Trophoblast cell (in vitro differentiated cells and primary cell): ENCODE results near the gene KPNA1.
"Not testable (repeated sequence)": the region's sequence is repeated elsewhere in the genome, so short reads cannot be mapped to it uniquely, and the experiment has no call there.

ENCODE experiments used
- DNase-seq, 2 donors: peaks; one replicate each; pipeline ENCODE4 v3.0.0-alpha.2; 2016
- H2AFZ ChIP-seq: 2 replicates; pipeline ENCODE4 v1.6.1; 2013; ENCODE audit warnings: low read length, moderate library complexity, mild to moderate bottlenecking; ENCODE audit not compliant: insufficient read depth, poor library complexity
- H2AK5ac ChIP-seq: 2 replicates; pipeline ENCODE4 v1.6.1; 2013; ENCODE audit warnings: mild to moderate bottlenecking, low read length
- H2BK120ac ChIP-seq: 2 replicates; pipeline ENCODE4 v1.6.1; 2013; ENCODE audit warnings: low read length, mild to moderate bottlenecking, moderate library complexity; ENCODE audit not compliant: insufficient read depth, poor library complexity
- H2BK12ac ChIP-seq: 2 replicates; pipeline ENCODE4 v1.6.1; 2013; ENCODE audit warnings: mild to moderate bottlenecking, low read length, moderate library complexity
- H2BK5ac ChIP-seq: 2 replicates; pipeline ENCODE4 v1.6.1; 2013; ENCODE audit warnings: low read length, low read depth, moderate library complexity, mild to moderate bottlenecking; ENCODE audit not compliant: poor library complexity
- H3K14ac ChIP-seq: 2 replicates; pipeline ENCODE4 v1.6.1; 2013; ENCODE audit warnings: mild to moderate bottlenecking, low read length
- H3K18ac ChIP-seq: 2 replicates; pipeline ENCODE4 v1.6.1; 2013; ENCODE audit warnings: mild to moderate bottlenecking, low read length
- H3K23ac ChIP-seq: 2 replicates; pipeline ENCODE4 v1.6.1; 2013; ENCODE audit warnings: low read length
- H3K27ac ChIP-seq: 2 replicates; pipeline ENCODE4 v1.5.1; 2013; ENCODE audit warnings: low read depth, mild to moderate bottlenecking, inconsistent platforms, low read length, moderate library complexity
- H3K27me3 ChIP-seq: 2 replicates; pipeline ENCODE4 v1.6.1; 2013; ENCODE audit warnings: inconsistent platforms, mild to moderate bottlenecking, low read length, moderate library complexity; ENCODE audit not compliant: insufficient read depth
- H3K36me3 ChIP-seq, 2 experiments: 1 replicate in 1 of 2; 2 replicates in 1 of 2; pipeline ENCODE4 v1.6.1; 2013; ENCODE audit warnings: low read length in 2 of 2, mild to moderate bottlenecking in 2 of 2, moderate library complexity in 1 of 2; ENCODE audit not compliant: insufficient read depth in 2 of 2, control insufficient read depth in 1 of 2
- H3K4ac ChIP-seq: 2 replicates; pipeline ENCODE4 v1.6.1; 2013; ENCODE audit warnings: low read depth, mild to moderate bottlenecking, low read length, moderate library complexity
- H3K4me1 ChIP-seq, 2 experiments: 1 replicate in 1 of 2; 2 replicates in 1 of 2; pipeline ENCODE4 v1.6.1; 2013; ENCODE audit warnings: low read length in 2 of 2, mild to moderate bottlenecking in 2 of 2, moderate library complexity in 1 of 2; ENCODE audit not compliant: insufficient read depth in 2 of 2, control insufficient read depth in 1 of 2
- H3K4me2 ChIP-seq: 2 replicates; pipeline ENCODE4 v1.6.1; 2013; ENCODE audit warnings: inconsistent platforms, mild to moderate bottlenecking, low read length, moderate library complexity
- H3K4me3 ChIP-seq: 2 replicates; pipeline ENCODE4 v1.5.1; 2013; ENCODE audit warnings: mild to moderate bottlenecking, low read depth, low read length, inconsistent platforms
- H3K79me1 ChIP-seq: one replicate; pipeline ENCODE4 v1.6.1; 2013; ENCODE audit warnings: low read length
- H3K79me2 ChIP-seq: 2 replicates; pipeline ENCODE4 v1.6.1; 2013; ENCODE audit warnings: low read length, mild to moderate bottlenecking; ENCODE audit not compliant: control insufficient read depth, insufficient read depth, poor library complexity
- H3K9ac ChIP-seq: 2 replicates; pipeline ENCODE4 v1.6.1; 2013; ENCODE audit warnings: mild to moderate bottlenecking, low read length
- H3K9me3 ChIP-seq: 2 replicates; pipeline ENCODE4 v1.6.1; 2013; ENCODE audit warnings: low read depth, mild to moderate bottlenecking, control low read depth, inconsistent platforms, low read length; ENCODE audit not compliant: insufficient read depth
- H4K12ac ChIP-seq: 2 replicates; pipeline ENCODE4 v1.6.1; 2013; ENCODE audit warnings: low read depth, mild to moderate bottlenecking, low read length, moderate library complexity
- H4K8ac ChIP-seq: 2 replicates; pipeline ENCODE4 v1.6.1; 2013; ENCODE audit warnings: low read depth, mild to moderate bottlenecking, low read length, moderate library complexity
- H4K91ac ChIP-seq: one replicate; pipeline ENCODE4 v1.6.1; 2013; ENCODE audit warnings: low read depth, mild to moderate bottlenecking, low read length, moderate library complexity
- WGBS: extraction: QIAGEN DNeasy Blood & Tissue Kit; methylation state at CpG from one replicate; pipeline ENCODE4 v1.1.7; 2013; ENCODE audit warnings: missing lambda C conversion rate; ENCODE audit not compliant: insufficient read length, insufficient coverage; ENCODE audit errors: extremely low coverage; 5-methylcytosine and 5-hydroxymethylcytosine counted together

KPNA1 gene

GRCh38 chr3:122456074-122456473, 58.7 kb downstream of the KPNA1 start:
- no peak for DNase-seq
- H3K9ac ChIP-seq, result no peak overlapping the region
- no peak overlapping the region for H3K18ac ChIP-seq
- no peaks in the 10 kb centered on the region for H3K27me3 ChIP-seq
- H2BK5ac ChIP-seq, result no peak overlapping the region
- no peak overlapping the region for H2BK120ac ChIP-seq
- no peak overlapping the region for H4K91ac ChIP-seq
- H3K9me3 ChIP-seq, result no peaks in the 10 kb centered on the region
- H2AK5ac ChIP-seq, result no peak overlapping the region
- H3K4me3 ChIP-seq, result no peak overlapping the region
- H2BK12ac ChIP-seq, result no peak overlapping the region
- H3K79me2 ChIP-seq, result no peaks in the 10 kb centered on the region
- H4K12ac ChIP-seq, result no peak overlapping the region
- H3K4ac ChIP-seq, result no peak overlapping the region
- H3K4me1 ChIP-seq, result no peaks in the 10 kb centered on the region
- no peak overlapping the region for H3K27ac ChIP-seq
- H3K23ac ChIP-seq, result no peak overlapping the region
- H3K36me3 ChIP-seq, result peaks cover 10 to 20% of the 10 kb centered on the region in 2 experiments
- H3K4me2 ChIP-seq, result no peak overlapping the region
- no peaks in the 10 kb centered on the region for H3K79me1 ChIP-seq
- H4K8ac ChIP-seq, result no peak overlapping the region
- no peak overlapping the region for H2AFZ ChIP-seq
- H3K14ac ChIP-seq, result no peak overlapping the region

DNA sequence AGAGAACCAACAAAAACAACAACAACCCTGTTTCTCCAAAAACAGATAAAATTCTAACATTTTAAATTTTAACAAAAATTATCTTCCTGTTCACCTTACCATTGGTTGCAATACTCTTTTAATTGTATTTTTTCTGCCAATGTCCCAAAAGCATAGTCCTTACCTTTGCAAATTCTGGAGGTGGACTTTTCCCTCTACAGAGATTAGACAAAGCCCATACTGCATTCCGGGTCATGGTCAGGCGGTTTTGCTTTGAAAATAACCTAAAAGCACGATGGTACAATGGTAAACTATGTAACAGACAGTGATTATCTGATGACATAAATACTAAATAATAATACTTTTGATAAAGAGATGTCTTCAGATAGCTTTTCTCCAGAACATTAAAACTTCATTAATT, 63.4 kb downstream of the KPNA1 start:
- Histone ChIP-seq H3K27me3 (no peaks in the 10 kb centered on the region), H3K9ac (no peak overlapping the region), H3K36me3 (peaks cover 9 to 15% of the 10 kb centered on the region in 2 experiments), H3K4me1 (no peaks in the 10 kb centered on the region), H3K14ac (no peak overlapping the region), H2AK5ac (no peak overlapping the region), H3K4me2 (no peak overlapping the region), H2BK5ac (no peak overlapping the region), H3K27ac (no peak overlapping the region), H2AFZ (no peak overlapping the region), H4K91ac (no peak overlapping the region), H3K18ac (no peak overlapping the region), H4K12ac (no peak overlapping the region), H3K4ac (no peak overlapping the region), H3K79me1 (no peaks in the 10 kb centered on the region), H2BK12ac (no peak overlapping the region), H3K4me3 (no peak overlapping the region), H4K8ac (no peak overlapping the region), H3K9me3 (no peaks in the 10 kb centered on the region), H3K23ac (no peak overlapping the region), H2BK120ac (no peak overlapping the region), H3K79me2 (no peaks in the 10 kb centered on the region)
- WGBS, result no CpG with 5 or more reads among the region's 3 CpGs
- no peak for DNase-seq

- H3K27ac ChIP-seq, DNase-seq, H2BK120ac ChIP-seq, H3K9me3 ChIP-seq, H4K12ac ChIP-seq, H3K4ac ChIP-seq, H2BK12ac ChIP-seq, H3K23ac ChIP-seq, H2AFZ ChIP-seq, H3K79me2 ChIP-seq, H4K91ac ChIP-seq, H3K79me1 ChIP-seq, H3K18ac ChIP-seq, H3K27me3 ChIP-seq, H3K4me1 ChIP-seq, H2AK5ac ChIP-seq, H3K4me2 ChIP-seq, H3K4me3 ChIP-seq, H3K9ac ChIP-seq, H3K14ac ChIP-seq, H4K8ac ChIP-seq, H2BK5ac ChIP-seq: not testable (repeated sequence)
- H3K36me3 ChIP-seq, result peaks cover 6 to 11% of the 10 kb centered on the region in 2 experiments
- no CpG with 5 or more reads among the region's 6 CpGs for WGBS
Measured at GRCh38 chr3:122448218-122448617, 66.5 kb downstream of the KPNA1 start.

DNA sequence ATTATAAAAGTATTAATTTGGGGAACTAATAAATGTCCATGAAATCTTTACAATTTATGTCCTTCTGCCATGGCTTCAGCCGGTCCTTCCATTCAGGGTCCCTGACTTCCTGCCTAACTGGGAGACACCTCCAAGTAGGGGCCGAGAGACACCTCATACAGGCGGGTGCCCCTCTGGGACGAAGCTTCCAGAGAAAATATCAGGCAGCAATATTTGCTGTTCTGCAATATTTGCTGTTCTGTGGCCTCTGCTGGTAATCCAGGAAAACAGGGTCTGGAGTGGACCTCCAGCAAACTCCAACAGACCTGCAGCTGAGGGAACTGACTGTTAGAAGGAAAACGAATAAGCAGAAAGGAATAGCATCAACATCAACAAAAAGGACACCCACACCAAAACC, 70.2 kb downstream of the KPNA1 start:
- Histone ChIP-seq H2AFZ (peak overlapping the region; percentile 63), H3K14ac (peak overlapping the region; percentile 97), H3K4me2 (peak overlapping the region; percentile 32), H2BK120ac (peak overlapping the region; percentile 99), H3K4ac (peak overlapping the region; percentile 93), H4K8ac (peak overlapping the region; percentile 82), H3K18ac (peak overlapping the region; percentile 99), H2BK12ac (peak overlapping the region; percentile 98), H3K36me3 (peaks cover 4 to 11% of the 10 kb centered on the region in 2 experiments), H4K12ac (peak overlapping the region; percentile 40), H3K27ac (peak overlapping the region; percentile 99), H4K91ac (peak overlapping the region; percentile 100), H2AK5ac (peak overlapping the region; percentile 96), H3K79me1 (peaks cover 13% of the 10 kb centered on the region), H2BK5ac (peak overlapping the region; percentile 93), H3K4me1 (peaks cover 12 to 15% of the 10 kb centered on the region in 2 experiments)
- no CpG with 5 or more reads among the region's 5 CpGs for WGBS
- not testable (repeated sequence) for H3K79me2 ChIP-seq, H3K4me3 ChIP-seq, H3K27me3 ChIP-seq, H3K9ac ChIP-seq, H3K9me3 ChIP-seq, H3K23ac ChIP-seq, DNase-seq
